GM10266 (cell line): ENCODE results near the gene ANKRD55.
A peak's percentile ranks its signal among the peaks of the same experiment; 100 is the strongest.
"Not testable (repeated sequence)": the region's sequence is repeated elsewhere in the genome, so short reads cannot be mapped to it uniquely, and the experiment has no call there.

ENCODE experiments used
- DNase-seq: peaks from one replicate; pipeline ENCODE4 v3.0.0; 2012; ENCODE audit errors: extremely low spot score
- TF ChIP-seq, protein P1 (sequence below): IDR thresholded peaks from 2 replicates; pipeline ENCODE4 v1.5.1; 2012; ENCODE audit warnings: mild to moderate bottlenecking, low read depth; ENCODE audit not compliant: control insufficient read depth, insufficient read depth; ENCODE audit errors: missing control alignments

ANKRD55 gene

GRCh38 chr5:56202483-56202882 lies 30.6 kb downstream of the ANKRD55 start:
- TF ChIP-seq, protein P1, sequence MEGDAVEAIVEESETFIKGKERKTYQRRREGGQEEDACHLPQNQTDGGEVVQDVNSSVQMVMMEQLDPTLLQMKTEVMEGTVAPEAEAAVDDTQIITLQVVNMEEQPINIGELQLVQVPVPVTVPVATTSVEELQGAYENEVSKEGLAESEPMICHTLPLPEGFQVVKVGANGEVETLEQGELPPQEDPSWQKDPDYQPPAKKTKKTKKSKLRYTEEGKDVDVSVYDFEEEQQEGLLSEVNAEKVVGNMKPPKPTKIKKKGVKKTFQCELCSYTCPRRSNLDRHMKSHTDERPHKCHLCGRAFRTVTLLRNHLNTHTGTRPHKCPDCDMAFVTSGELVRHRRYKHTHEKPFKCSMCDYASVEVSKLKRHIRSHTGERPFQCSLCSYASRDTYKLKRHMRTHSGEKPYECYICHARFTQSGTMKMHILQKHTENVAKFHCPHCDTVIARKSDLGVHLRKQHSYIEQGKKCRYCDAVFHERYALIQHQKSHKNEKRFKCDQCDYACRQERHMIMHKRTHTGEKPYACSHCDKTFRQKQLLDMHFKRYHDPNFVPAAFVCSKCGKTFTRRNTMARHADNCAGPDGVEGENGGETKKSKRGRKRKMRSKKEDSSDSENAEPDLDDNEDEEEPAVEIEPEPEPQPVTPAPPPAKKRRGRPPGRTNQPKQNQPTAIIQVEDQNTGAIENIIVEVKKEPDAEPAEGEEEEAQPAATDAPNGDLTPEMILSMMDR: no peak
- DNase-seq: no peak

DNA sequence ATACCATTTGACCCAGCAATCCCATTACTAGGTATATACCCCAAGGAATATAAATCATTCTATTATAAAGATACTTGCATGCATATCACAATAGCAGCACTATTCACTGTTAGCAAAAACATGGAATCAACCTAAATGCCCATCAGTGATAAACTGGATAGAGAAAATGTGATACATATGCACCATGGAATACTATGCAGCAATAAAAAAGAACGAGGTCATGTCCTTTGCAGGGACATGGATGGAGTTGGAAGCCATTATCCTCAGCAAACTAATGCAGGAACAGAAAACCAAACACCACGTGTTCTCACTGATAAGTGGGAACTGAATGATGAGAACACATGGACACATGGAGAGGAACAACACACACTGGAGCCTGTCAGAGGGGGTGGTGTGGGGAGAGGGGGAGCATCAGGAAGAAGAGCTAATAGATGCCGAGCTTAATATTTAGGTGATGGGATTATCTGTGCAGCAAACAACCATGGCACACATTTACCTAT lies 31.3 kb downstream of the ANKRD55 start:
- DNase-seq: not testable (repeated sequence)

- DNase-seq: peak; percentile 69
- TF ChIP-seq, protein P1: peak; percentile 76
Measured at GRCh38 chr5:56200971-56201666, 32.0 kb downstream of the ANKRD55 start.

- DNase-seq: no peak
- TF ChIP-seq, protein P1: no peak
Measured at GRCh38 chr5:56195016-56195415, 38.1 kb downstream of the ANKRD55 start.

DNA sequence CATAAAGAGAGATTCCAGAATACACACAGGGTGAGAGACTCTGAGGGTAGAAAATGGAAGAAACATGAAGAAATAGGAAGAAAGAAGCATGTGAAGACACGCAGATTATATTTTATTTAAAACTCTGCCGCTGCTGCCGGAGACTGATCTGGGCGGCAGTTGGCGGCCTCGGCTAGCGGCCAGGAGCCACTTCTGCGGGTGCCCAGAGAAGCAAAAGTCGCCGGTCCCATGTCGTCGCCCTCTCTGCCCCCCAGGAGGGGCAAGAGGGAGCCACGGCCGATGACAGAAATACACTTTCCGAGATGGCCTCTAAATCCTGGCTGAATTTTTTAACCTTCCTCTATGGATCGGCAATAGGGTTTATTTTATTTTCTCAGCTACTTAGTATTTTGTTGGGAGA lies 40.9 kb downstream of the ANKRD55 start:
- TF ChIP-seq, protein P1: no peak
- no peak for DNase-seq

DNA sequence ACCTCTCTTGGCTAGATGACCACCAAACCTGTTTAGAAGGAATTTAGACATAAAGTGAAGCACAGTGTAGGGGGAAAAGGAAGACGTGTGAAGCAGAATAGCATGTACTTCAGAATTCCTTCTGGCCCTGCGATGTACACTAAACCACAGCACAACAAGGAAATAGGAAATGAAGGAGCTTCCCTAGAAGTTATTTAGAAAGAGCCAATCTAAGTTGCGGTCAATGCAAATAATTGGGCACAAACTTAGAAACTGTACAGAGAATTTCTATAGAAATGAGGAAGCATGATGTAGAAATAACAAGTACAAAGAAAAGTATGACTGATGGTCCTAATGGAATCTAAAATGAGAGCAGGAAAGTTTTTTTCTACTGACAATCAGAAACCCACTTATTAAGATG lies 41.5 kb downstream of the ANKRD55 start:
- TF ChIP-seq, protein P1: no peak
- DNase-seq: no peak

DNA sequence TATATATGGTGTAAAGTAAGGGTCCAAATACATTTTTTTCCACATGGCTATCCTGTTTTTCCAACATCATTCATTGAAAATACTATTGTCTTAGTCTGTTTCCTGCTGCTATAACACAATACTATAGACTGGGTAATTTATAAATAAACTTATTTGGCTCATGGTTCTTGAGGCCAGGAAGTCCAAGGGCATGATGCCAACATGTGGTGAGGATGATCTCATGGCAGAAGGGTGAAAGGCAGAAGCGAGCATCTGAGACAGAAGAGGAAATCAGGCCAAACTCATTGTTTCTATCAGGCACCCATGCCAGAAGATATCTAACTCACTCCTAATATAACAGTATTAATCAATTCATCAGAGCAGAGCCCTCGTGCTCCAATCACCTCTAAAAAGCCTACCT lies 42.6 kb downstream of the ANKRD55 start:
- TF ChIP-seq, protein P1: no peak
- DNase-seq: no peak
